ENCODE results near the gene FAM181A.

Gene FAM181A

GRCh38 chr14:93929657-93930056, 2.5 kb downstream of the FAM181A start:
- TF ChIP-seq REST (IDR thresholded peaks at IDR 0.05; ENCODE audit: insufficient replicate concordance, low read depth) (no peak), SPI1 (IDR thresholded peaks at IDR 0.05; ENCODE audit: borderline replicate concordance, low read depth) (no peak), GABPA (IDR thresholded peaks at IDR 0.05; ENCODE audit: low read depth) (no peak), CTCF (IDR thresholded peaks at IDR 0.05; ENCODE audit: insufficient read depth, low read length) (no peak), POLR2AphosphoS5 (IDR thresholded peaks at IDR 0.05; ENCODE audit: low read depth) (no peak)
- no peak for DNase-seq (ENCODE audit: low read depth in 1 of 2, low spot score in 1 of 2)
- H3K27me3 ChIP-seq (ENCODE audit: insufficient read depth, poor library complexity, severe bottlenecking) = no peaks in the 10 kb centered on the region
- H3K27ac ChIP-seq (replicated peaks) = no peak overlapping the region
- H3K4me3 ChIP-seq (replicated peaks; ENCODE audit: insufficient read depth, low read length) = no peak overlapping the region

GRCh38 chr14:93930296-93930988, 3.3 kb downstream of the FAM181A start:
- TF ChIP-seq SPI1 (IDR thresholded peaks at IDR 0.05; ENCODE audit: borderline replicate concordance, low read depth) (no peak), GABPA (IDR thresholded peaks at IDR 0.05; ENCODE audit: low read depth) (no peak), REST (IDR thresholded peaks at IDR 0.05; ENCODE audit: insufficient replicate concordance, low read depth) (no peak), CTCF (IDR thresholded peaks at IDR 0.05; ENCODE audit: insufficient read depth, low read length) (no peak), POLR2AphosphoS5 (IDR thresholded peaks at IDR 0.05; ENCODE audit: low read depth) (no peak)
- Histone ChIP-seq H3K27me3 (ENCODE audit: insufficient read depth, poor library complexity, severe bottlenecking) (no peaks in the 10 kb centered on the region), H3K27ac (replicated peaks) (no peak overlapping the region), H3K4me3 (replicated peaks; ENCODE audit: insufficient read depth, low read length) (no peak overlapping the region)
- DNase-seq (ENCODE audit: low read depth in 1 of 2, low spot score in 1 of 2) = no peak

- TF ChIP-seq REST (IDR thresholded peaks at IDR 0.05; ENCODE audit: insufficient replicate concordance, low read depth) (no peak), CTCF (IDR thresholded peaks at IDR 0.05; ENCODE audit: insufficient read depth, low read length) (no peak), GABPA (IDR thresholded peaks at IDR 0.05; ENCODE audit: low read depth) (no peak), SPI1 (IDR thresholded peaks at IDR 0.05; ENCODE audit: borderline replicate concordance, low read depth) (no peak), POLR2AphosphoS5 (IDR thresholded peaks at IDR 0.05; ENCODE audit: low read depth) (no peak)
- Histone ChIP-seq H3K4me3 (replicated peaks; ENCODE audit: insufficient read depth, low read length) (no peak overlapping the region), H3K27me3 (ENCODE audit: insufficient read depth, poor library complexity, severe bottlenecking) (no peaks in the 10 kb centered on the region), H3K27ac (replicated peaks) (no peak overlapping the region)
- no peak for DNase-seq (ENCODE audit: low read depth in 1 of 2, low spot score in 1 of 2)
These were observed 3.8 kb downstream of the FAM181A start for GRCh38 chr14:93930989-93931307.
